GM18951 (cell line): ENCODE results near the gene MBNL2.

ENCODE experiments used
- POLR2A ChIP-seq: IDR thresholded peaks from 4 replicates; pipeline ENCODE4 v1.6.1; 2011; ENCODE audit warnings: mild to moderate bottlenecking; ENCODE audit not compliant: insufficient read length, insufficient read depth; ENCODE audit errors: extremely low read depth
- in situ Hi-C: fragments of 300-500 bp; cut with MboI; formaldehyde crosslinking; loops from one replicate; pipeline ENCODE4 v1.12.0; 2022; ENCODE audit warnings: low sequenced_read_pairs, mixed read lengths, inconsistent platforms; ENCODE audit not compliant: unreplicated experiment

Gene MBNL2

GRCh38 chr13:97302611-97303010 lies 80.5 kb downstream of the MBNL2 start:
- in situ Hi-C loops = no loop called here
- no peak for TF ChIP-seq POLR2A

GRCh38 chr13:97306106-97306505 lies 84.0 kb downstream of the MBNL2 start:
- in situ Hi-C loops = no loop called here
- no peak for TF ChIP-seq POLR2A

DNA sequence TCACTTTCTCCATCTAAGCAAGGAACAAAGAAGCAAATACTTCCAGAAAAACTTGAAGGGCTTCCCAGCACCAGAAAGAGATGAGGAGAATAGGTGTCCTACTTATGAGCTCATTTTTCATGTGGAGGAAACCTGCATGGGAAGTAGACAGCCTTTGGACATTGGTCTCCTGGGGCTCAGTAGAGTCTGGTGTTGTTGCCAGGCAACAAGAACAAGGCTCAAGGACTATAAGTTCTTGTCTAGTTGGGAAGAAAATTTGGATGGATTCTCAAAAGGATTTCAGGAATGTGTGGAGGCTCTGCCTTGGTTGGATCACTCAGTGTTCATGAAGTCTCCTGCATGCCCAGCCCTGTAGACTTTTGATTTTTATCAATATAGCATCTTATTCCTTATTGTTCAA lies 84.5 kb downstream of the MBNL2 start:
- TF ChIP-seq POLR2A = no peak
- in situ Hi-C loops = no loop called here

DNA sequence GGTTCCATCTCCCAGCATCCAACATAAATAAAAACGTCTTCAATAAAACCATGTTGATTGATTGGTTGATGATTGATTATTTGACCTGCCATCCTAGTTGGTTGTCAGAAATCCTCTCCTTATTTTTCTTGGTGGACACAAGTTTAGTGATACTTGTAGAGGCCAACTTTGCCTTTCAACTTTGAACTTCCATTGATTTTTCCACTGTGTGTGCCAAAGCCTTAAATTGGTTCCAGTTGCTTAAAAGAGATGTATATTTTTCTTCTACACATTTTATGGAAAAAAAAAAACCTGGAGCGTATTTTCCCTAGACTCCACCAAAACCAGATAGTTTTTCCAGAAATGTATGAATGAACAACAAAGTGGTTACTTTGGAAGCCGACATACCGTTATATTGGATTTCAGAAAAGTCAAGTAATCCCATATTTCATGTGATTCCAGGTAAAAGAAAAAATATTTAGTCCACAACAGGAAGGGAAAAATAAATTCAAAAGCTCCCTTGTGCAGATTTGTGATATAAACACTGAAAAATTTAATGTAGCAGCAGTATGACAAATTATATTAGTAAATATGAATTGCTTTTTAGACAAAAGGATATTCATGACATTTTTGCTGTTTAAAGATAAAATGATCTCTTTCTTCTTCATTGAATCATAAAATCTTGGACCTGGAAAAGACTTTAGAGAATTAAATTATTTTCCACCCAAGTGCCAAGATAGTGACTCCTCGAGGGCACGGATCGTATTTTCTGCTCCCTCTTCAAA lies 85.2 kb downstream of the MBNL2 start:
- in situ Hi-C loops = no loop called here
- TF ChIP-seq POLR2A = no peak

GRCh38 chr13:97307882-97308624 lies 85.9 kb downstream of the MBNL2 start:
- in situ Hi-C loops = no loop called here

DNA sequence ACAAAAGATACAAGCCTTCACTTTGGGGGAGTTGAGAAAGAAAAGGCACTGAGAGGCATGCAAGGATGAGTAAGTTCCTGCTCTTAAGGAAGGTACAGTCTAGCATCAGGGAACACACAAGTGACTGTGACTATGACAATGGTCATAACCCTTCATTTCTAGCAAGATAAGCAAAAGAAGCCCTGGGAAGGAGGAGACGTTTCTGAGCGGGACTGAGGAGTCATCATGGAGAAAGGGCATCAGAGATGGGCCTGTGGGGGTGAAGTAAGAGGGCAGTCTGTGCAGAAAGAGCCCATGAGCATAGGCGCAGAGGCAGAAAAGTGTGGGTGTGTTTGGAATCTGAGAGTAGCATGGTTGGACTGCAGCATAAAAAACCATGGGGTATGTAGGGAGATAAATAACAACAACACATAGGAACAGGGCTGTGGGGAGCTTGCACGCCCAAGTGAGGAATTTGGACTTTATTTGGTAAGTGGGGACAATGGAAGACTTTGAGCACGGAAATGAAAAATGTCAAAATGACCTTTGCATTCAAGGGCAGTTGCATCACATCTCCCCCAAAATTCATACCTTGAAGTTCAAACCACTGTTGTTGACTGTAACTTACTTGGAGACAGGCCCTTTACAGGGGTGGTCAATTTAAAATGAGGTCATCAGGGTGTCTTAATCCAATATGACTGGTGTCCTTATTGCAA lies 86.7 kb downstream of the MBNL2 start:
- TF ChIP-seq POLR2A = no peak
- in situ Hi-C loops = no loop called here

More at GRCh38 chr13:97307882-97308624, 85.9 kb downstream of the MBNL2 start:
- TF ChIP-seq POLR2A = no peak

GRCh38 chr13:97310809-97311436 lies 88.8 kb downstream of the MBNL2 start:
- in situ Hi-C loops = no loop called here

GRCh38 chr13:97311956-97312355 lies 89.8 kb downstream of the MBNL2 start:
- TF ChIP-seq POLR2A = no peak
- in situ Hi-C loops = no loop called here

More at GRCh38 chr13:97310809-97311436, 88.8 kb downstream of the MBNL2 start:
- no peak for TF ChIP-seq POLR2A

GRCh38 chr13:97313551-97314260 lies 91.6 kb downstream of the MBNL2 start:
- in situ Hi-C loops = no loop called here
- TF ChIP-seq POLR2A = no peak

DNA sequence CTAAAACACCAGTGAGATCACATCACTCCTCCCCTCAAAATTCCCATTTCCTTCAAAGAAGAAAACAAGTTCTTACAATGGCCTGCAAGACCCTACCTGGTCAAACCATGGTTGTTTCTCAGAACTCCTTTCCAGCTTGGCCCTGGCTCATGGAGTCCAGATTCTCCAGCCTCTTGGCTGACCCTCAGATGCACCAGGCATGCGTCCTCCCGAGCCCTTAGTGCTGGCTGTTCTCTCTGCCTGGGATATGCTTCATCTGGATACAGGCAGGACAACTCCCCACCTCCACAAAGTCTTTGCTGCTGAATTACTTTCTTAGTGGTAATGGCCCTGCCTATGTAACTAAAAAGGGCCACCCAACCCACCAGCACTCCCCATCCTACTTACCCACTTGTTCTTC lies 94.3 kb downstream of the MBNL2 start:
- no peak for TF ChIP-seq POLR2A
- in situ Hi-C loops = no loop called here

GRCh38 chr13:97317933-97318332 lies 95.8 kb downstream of the MBNL2 start:
- in situ Hi-C loops = no loop called here
- no peak for TF ChIP-seq POLR2A

DNA sequence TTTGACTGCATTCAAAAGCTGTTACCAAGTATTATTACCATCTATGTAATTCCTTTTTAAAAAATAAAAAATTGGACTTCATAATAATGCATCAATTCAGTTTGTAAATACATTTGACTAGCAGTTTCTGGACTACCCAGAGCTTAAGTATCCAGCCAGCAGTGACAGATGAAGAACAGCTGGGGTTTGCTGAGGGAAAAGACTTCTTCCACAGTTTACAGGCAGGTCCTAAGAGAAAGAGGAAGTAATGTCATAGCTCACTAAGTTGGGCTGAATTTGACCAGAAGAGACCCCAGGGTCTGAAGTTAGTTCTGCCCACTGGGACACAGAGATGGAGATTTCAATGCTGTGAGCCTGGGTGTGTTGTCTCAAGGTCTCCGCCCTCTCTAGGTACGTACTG lies 96.4 kb downstream of the MBNL2 start:
- TF ChIP-seq POLR2A = no peak
- in situ Hi-C loops = no loop called here

GRCh38 chr13:97319113-97319720 lies 97.1 kb downstream of the MBNL2 start:
- in situ Hi-C loops = no loop called here
- TF ChIP-seq POLR2A = no peak

DNA sequence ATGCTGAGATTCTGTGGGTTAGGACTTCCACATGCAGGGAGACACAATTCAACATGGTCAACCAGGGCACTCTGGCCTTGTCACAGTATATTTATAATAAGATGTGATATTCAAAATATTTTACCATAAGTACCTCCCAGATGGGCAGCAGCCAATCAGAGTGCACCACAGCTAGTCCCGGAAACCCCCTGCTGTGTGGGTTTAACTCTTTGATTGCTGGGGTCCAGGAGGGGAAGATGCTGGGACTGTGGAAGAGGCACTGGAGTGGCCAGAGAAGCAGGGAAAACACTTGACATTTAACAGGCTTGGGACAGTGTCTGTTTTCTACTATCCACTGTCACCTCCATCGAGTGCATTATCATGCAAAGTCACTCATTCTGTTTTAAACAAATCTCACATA lies 99.0 kb downstream of the MBNL2 start:
- TF ChIP-seq POLR2A = no peak
- in situ Hi-C loops = no loop called here
